ENCODE measurements around the gene GCA.
A peak's percentile ranks its signal among the peaks of the same experiment; 100 is the strongest.

Gene GCA

GRCh38 chr2:162344617-162344950, 652 bp downstream of the GCA start:
- no peaks in the 10 kb centered on the region for H3K9me3 Mint-ChIP-seq
- H3K4me1 Mint-ChIP-seq (ENCODE audit: low read depth) = peaks cover 18% of the 10 kb centered on the region
- H3K4me3 Mint-ChIP-seq = peak overlapping the region; percentile 87
- peak overlapping the region; percentile 81 for H3K27ac Mint-ChIP-seq
- DNase-seq = no peak
- H3K27me3 Mint-ChIP-seq = no peaks in the 10 kb centered on the region
- peaks cover 3% of the 10 kb centered on the region for H3K36me3 Mint-ChIP-seq (ENCODE audit: low read depth)

GRCh38 chr2:162365392-162365791, 21.5 kb downstream of the GCA start:
- H3K36me3 Mint-ChIP-seq (ENCODE audit: low read depth) = peaks cover 5% of the 10 kb centered on the region
- H3K27ac Mint-ChIP-seq = no peak overlapping the region
- no peak overlapping the region for H3K4me3 Mint-ChIP-seq
- no peak for DNase-seq
- no peaks in the 10 kb centered on the region for H3K9me3 Mint-ChIP-seq
- H3K4me1 Mint-ChIP-seq (ENCODE audit: low read depth) = no peaks in the 10 kb centered on the region
- no peaks in the 10 kb centered on the region for H3K27me3 Mint-ChIP-seq

- no peaks in the 10 kb centered on the region for H3K36me3 Mint-ChIP-seq (ENCODE audit: low read depth)
- no peaks in the 10 kb centered on the region for H3K4me1 Mint-ChIP-seq (ENCODE audit: low read depth)
- H3K27ac Mint-ChIP-seq = no peak overlapping the region
- H3K27me3 Mint-ChIP-seq = no peaks in the 10 kb centered on the region
- no peaks in the 10 kb centered on the region for H3K9me3 Mint-ChIP-seq
- no peak overlapping the region for H3K4me3 Mint-ChIP-seq
- no peak for DNase-seq
Measured at GRCh38 chr2:162368494-162368893, 24.6 kb downstream of the GCA start.

- no peaks in the 10 kb centered on the region for H3K27me3 Mint-ChIP-seq
- no peak overlapping the region for H3K4me3 Mint-ChIP-seq
- no peaks in the 10 kb centered on the region for H3K9me3 Mint-ChIP-seq
- H3K36me3 Mint-ChIP-seq (ENCODE audit: low read depth) = no peaks in the 10 kb centered on the region
- H3K4me1 Mint-ChIP-seq (ENCODE audit: low read depth) = no peaks in the 10 kb centered on the region
- H3K27ac Mint-ChIP-seq = no peak overlapping the region
- no peak for DNase-seq
Measured at GRCh38 chr2:162369551-162369950, 25.6 kb downstream of the GCA start.

GRCh38 chr2:162370931-162371330, 27.0 kb downstream of the GCA start:
- Mint-ChIP-seq H3K27me3 (peaks cover 3% of the 10 kb centered on the region), H3K4me3 (no peak overlapping the region), H3K36me3 (ENCODE audit: low read depth) (no peaks in the 10 kb centered on the region), H3K27ac (no peak overlapping the region), H3K4me1 (ENCODE audit: low read depth) (no peaks in the 10 kb centered on the region), H3K9me3 (no peaks in the 10 kb centered on the region)
- DNase-seq = no peak

- Mint-ChIP-seq H3K27ac (no peak overlapping the region), H3K27me3 (peaks cover 15% of the 10 kb centered on the region), H3K4me3 (no peak overlapping the region), H3K4me1 (ENCODE audit: low read depth) (no peaks in the 10 kb centered on the region), H3K36me3 (ENCODE audit: low read depth) (no peaks in the 10 kb centered on the region), H3K9me3 (no peaks in the 10 kb centered on the region)
- DNase-seq = no peak
Measured at GRCh38 chr2:162372818-162373217, 28.9 kb downstream of the GCA start.

GRCh38 chr2:162379719-162380580, 36.0 kb downstream of the GCA start:
- Mint-ChIP-seq H3K27ac (no peak overlapping the region), H3K9me3 (no peaks in the 10 kb centered on the region)

GRCh38 chr2:162381851-162382250, 37.9 kb downstream of the GCA start:
- peaks cover 38% of the 10 kb centered on the region for H3K27me3 Mint-ChIP-seq
- DNase-seq = no peak
- H3K4me1 Mint-ChIP-seq (ENCODE audit: low read depth) = peaks cover 1% of the 10 kb centered on the region
- H3K27ac Mint-ChIP-seq = no peak overlapping the region
- H3K4me3 Mint-ChIP-seq = no peak overlapping the region
- no peaks in the 10 kb centered on the region for H3K36me3 Mint-ChIP-seq (ENCODE audit: low read depth)
- no peaks in the 10 kb centered on the region for H3K9me3 Mint-ChIP-seq

More at GRCh38 chr2:162379719-162380580, 36.0 kb downstream of the GCA start:
- H3K36me3 Mint-ChIP-seq (ENCODE audit: low read depth) = no peaks in the 10 kb centered on the region
- no peak for DNase-seq
- peaks cover 42% of the 10 kb centered on the region for H3K27me3 Mint-ChIP-seq
- peaks cover 1% of the 10 kb centered on the region for H3K4me1 Mint-ChIP-seq (ENCODE audit: low read depth)
- H3K4me3 Mint-ChIP-seq = no peak overlapping the region

- Mint-ChIP-seq H3K36me3 (ENCODE audit: low read depth) (no peaks in the 10 kb centered on the region), H3K27ac (no peak overlapping the region), H3K4me3 (no peak overlapping the region), H3K27me3 (peaks cover 33% of the 10 kb centered on the region), H3K4me1 (ENCODE audit: low read depth) (peaks cover 1% of the 10 kb centered on the region), H3K9me3 (no peaks in the 10 kb centered on the region)
- no peak for DNase-seq
Measured at GRCh38 chr2:162382278-162382677, 38.3 kb downstream of the GCA start.

- DNase-seq = no peak
- no peak overlapping the region for H3K27ac Mint-ChIP-seq
- no peaks in the 10 kb centered on the region for H3K36me3 Mint-ChIP-seq (ENCODE audit: low read depth)
- no peaks in the 10 kb centered on the region for H3K9me3 Mint-ChIP-seq
- H3K27me3 Mint-ChIP-seq = peaks cover 9% of the 10 kb centered on the region
- no peak overlapping the region for H3K4me3 Mint-ChIP-seq
- H3K4me1 Mint-ChIP-seq (ENCODE audit: low read depth) = no peaks in the 10 kb centered on the region
Measured at GRCh38 chr2:162385536-162385935, 41.6 kb downstream of the GCA start.

GRCh38 chr2:162390801-162391200, 46.9 kb downstream of the GCA start:
- H3K4me3 Mint-ChIP-seq = no peak overlapping the region
- peaks cover 15% of the 10 kb centered on the region for H3K27me3 Mint-ChIP-seq
- no peaks in the 10 kb centered on the region for H3K36me3 Mint-ChIP-seq (ENCODE audit: low read depth)
- H3K9me3 Mint-ChIP-seq = no peaks in the 10 kb centered on the region
- no peak overlapping the region for H3K27ac Mint-ChIP-seq
- no peaks in the 10 kb centered on the region for H3K4me1 Mint-ChIP-seq (ENCODE audit: low read depth)
- DNase-seq = no peak

GRCh38 chr2:162400336-162400735, 56.4 kb downstream of the GCA start:
- no peak overlapping the region for H3K27ac Mint-ChIP-seq
- no peaks in the 10 kb centered on the region for H3K36me3 Mint-ChIP-seq (ENCODE audit: low read depth)
- DNase-seq = no peak
- no peak overlapping the region for H3K4me3 Mint-ChIP-seq
- H3K4me1 Mint-ChIP-seq (ENCODE audit: low read depth) = no peaks in the 10 kb centered on the region
- H3K9me3 Mint-ChIP-seq = no peaks in the 10 kb centered on the region
- no peaks in the 10 kb centered on the region for H3K27me3 Mint-ChIP-seq

GRCh38 chr2:162401871-162402270, 57.9 kb downstream of the GCA start:
- no peak overlapping the region for H3K27ac Mint-ChIP-seq
- no peaks in the 10 kb centered on the region for H3K36me3 Mint-ChIP-seq (ENCODE audit: low read depth)
- H3K4me3 Mint-ChIP-seq = no peak overlapping the region
- H3K27me3 Mint-ChIP-seq = peaks cover 3% of the 10 kb centered on the region
- H3K4me1 Mint-ChIP-seq (ENCODE audit: low read depth) = no peaks in the 10 kb centered on the region
- no peak for DNase-seq
- no peaks in the 10 kb centered on the region for H3K9me3 Mint-ChIP-seq

GRCh38 chr2:162403884-162404283, 60.0 kb downstream of the GCA start:
- no peaks in the 10 kb centered on the region for H3K4me1 Mint-ChIP-seq (ENCODE audit: low read depth)
- H3K27me3 Mint-ChIP-seq = peaks cover 10% of the 10 kb centered on the region
- H3K27ac Mint-ChIP-seq = no peak overlapping the region
- DNase-seq = no peak
- H3K4me3 Mint-ChIP-seq = no peak overlapping the region
- no peaks in the 10 kb centered on the region for H3K9me3 Mint-ChIP-seq
- no peaks in the 10 kb centered on the region for H3K36me3 Mint-ChIP-seq (ENCODE audit: low read depth)

Data from activated T-cell treated with anti-CD3 and anti-CD28 coated beads, Interleukin-2, amount 50 U/mL, for 24 hours (primary cell).